HepG2 (cell line): ENCODE data around the gene VKORC1. TPM values are rescaled to one million over a fixed set of nuclear protein-coding genes. Genes with fewer than 3 reads are reported as not detected.

Experiments
- ARHGAP35 ChIP-seq: sonication (generic); formaldehyde crosslinking; IDR thresholded peaks from 2 replicates; pipeline ENCODE4 v1.9.0; 2022; ENCODE audit warnings: mild to moderate bottlenecking, inconsistent platforms, moderate library complexity, missing genetic modification reagents, borderline replicate concordance
- CHCHD3 ChIP-seq: sonication (generic); formaldehyde crosslinking; IDR thresholded peaks from 2 replicates; pipeline ENCODE4 v1.8.0; 2022; ENCODE audit warnings: mild to moderate bottlenecking, missing genetic modification reagents, moderate library complexity
- ETV6 ChIP-seq: sonication (generic); formaldehyde crosslinking; conservative IDR thresholded peaks from 2 replicates; pipeline ENCODE4 v1.4.0; 2020; ENCODE audit warnings: missing genetic modification reagents
- GPN1 ChIP-seq: sonication (generic); formaldehyde crosslinking; IDR thresholded peaks from 2 replicates; pipeline ENCODE4 v1.5.1; 2020; ENCODE audit warnings: missing genetic modification reagents, borderline replicate concordance
- HNRNPUL1 ChIP-seq: fragments of 200-400 bp; formaldehyde crosslinking; IDR thresholded peaks from 2 replicates; pipeline ENCODE4 v1.6.1; 2017; ENCODE audit warnings: low read depth, mild to moderate bottlenecking, low read length, moderate library complexity
- JARID2 ChIP-seq: sonication (generic); formaldehyde crosslinking; IDR thresholded peaks from 2 replicates; pipeline ENCODE4 v1.8.1; 2023; ENCODE audit warnings: missing genetic modification reagents, inconsistent platforms; ENCODE audit not compliant: insufficient replicate concordance
- ZNF180 ChIP-seq: sonication (generic); formaldehyde crosslinking; IDR thresholded peaks from 2 replicates; pipeline ENCODE4 v1.4.0; 2020; ENCODE audit warnings: low read depth, missing genetic modification reagents, borderline replicate concordance
- ZNF484 ChIP-seq: sonication (generic); formaldehyde crosslinking; IDR thresholded peaks from 2 replicates; pipeline ENCODE4 v1.5.1; 2020; ENCODE audit warnings: mild to moderate bottlenecking, low read depth, missing genetic modification reagents, borderline replicate concordance
- ZNF501 ChIP-seq: sonication (generic); formaldehyde crosslinking; IDR thresholded peaks from 2 replicates; pipeline ENCODE4 v1.5.1; 2020; ENCODE audit warnings: mild to moderate bottlenecking, moderate library complexity, missing genetic modification reagents
- ZNF543 ChIP-seq: sonication (generic); formaldehyde crosslinking; IDR thresholded peaks from 2 replicates; pipeline ENCODE4 v1.4.0; 2020; ENCODE audit warnings: mild to moderate bottlenecking, missing genetic modification reagents
- ZNF839 ChIP-seq: sonication (generic); formaldehyde crosslinking; IDR thresholded peaks from 2 replicates; pipeline ENCODE4 v1.4.0; 2020; ENCODE audit warnings: missing genetic modification reagents, mild to moderate bottlenecking, borderline replicate concordance
- polyA plus RNA-seq, 8 experiments: library from polyadenylated mRNA; depleted of rRNA in 3 of 8; stranded (reverse) in 7 of 8; unstranded in 1 of 8; fragments of >200 nt; fragmentation: Illumina TruSeq in 4 of 8; extraction: Trizol in 4 of 8; gene quantifications; 2 replicates each; pipeline versions ENCODE4 v1.2.1 to v1.2.3, GENCODE V29; 2011 to 2016; ENCODE audit warnings: low read depth in 4 of 8, missing spikeins in 1 of 8, mixed read lengths in 1 of 8; ENCODE audit not compliant: insufficient read depth in 1 of 8
- total RNA-seq, 5 experiments: library from RNA; depleted of rRNA; stranded (reverse); fragments of >200 nt; fragmentation: Illumina TruSeq; extraction: Trizol; gene quantifications; 2 replicates each; pipeline ENCODE4 v1.2.3, GENCODE V29; 2016; ENCODE audit warnings: low read depth in 1 of 5
- TF ChIP-seq, protein P1 (sequence below): sonication (generic); formaldehyde crosslinking; conservative IDR thresholded peaks from 2 replicates; pipeline ENCODE4 v1.8.0; 2022; ENCODE audit warnings: mild to moderate bottlenecking, moderate library complexity, missing genetic modification reagents
- TF ChIP-seq, protein P2 (sequence below): sonication (generic); formaldehyde crosslinking; IDR thresholded peaks from 2 replicates; pipeline ENCODE4 v1.9.0; 2021; ENCODE audit warnings: missing genetic modification reagents, borderline replicate concordance
- TF ChIP-seq, protein P3 (sequence below): IDR thresholded peaks from 2 replicates; pipeline ENCODE4 v1.6.1; 2016
- TF ChIP-seq, protein P4 (sequence below): sonication (generic); formaldehyde crosslinking; IDR thresholded peaks from 2 replicates; pipeline ENCODE4 v1.8.0; 2022; ENCODE audit warnings: mild to moderate bottlenecking, missing genetic modification reagents
- TF ChIP-seq, protein P5 (sequence below): sonication (generic); formaldehyde crosslinking; IDR thresholded peaks from 2 replicates; pipeline ENCODE4 v1.8.1; 2023; ENCODE audit warnings: mild to moderate bottlenecking, missing genetic modification reagents
- TF ChIP-seq, protein P6 (sequence below): sonication (generic); formaldehyde crosslinking; IDR thresholded peaks from 2 replicates; pipeline ENCODE4 v1.5.0; 2020; ENCODE audit warnings: missing genetic modification reagents, mild to moderate bottlenecking, borderline replicate concordance
- TF ChIP-seq, protein P7 (sequence below): IDR thresholded peaks from 2 replicates; pipeline ENCODE4 v1.6.1; 2018; ENCODE audit warnings: missing genetic modification reagents

The VKORC1 gene
- total and polyA plus RNA-seq, 2 of the 13 experiments (the other 11 are each of a cell fraction or from before 2014, with no cell fraction given), result 141 to 615 TPM

DNA sequence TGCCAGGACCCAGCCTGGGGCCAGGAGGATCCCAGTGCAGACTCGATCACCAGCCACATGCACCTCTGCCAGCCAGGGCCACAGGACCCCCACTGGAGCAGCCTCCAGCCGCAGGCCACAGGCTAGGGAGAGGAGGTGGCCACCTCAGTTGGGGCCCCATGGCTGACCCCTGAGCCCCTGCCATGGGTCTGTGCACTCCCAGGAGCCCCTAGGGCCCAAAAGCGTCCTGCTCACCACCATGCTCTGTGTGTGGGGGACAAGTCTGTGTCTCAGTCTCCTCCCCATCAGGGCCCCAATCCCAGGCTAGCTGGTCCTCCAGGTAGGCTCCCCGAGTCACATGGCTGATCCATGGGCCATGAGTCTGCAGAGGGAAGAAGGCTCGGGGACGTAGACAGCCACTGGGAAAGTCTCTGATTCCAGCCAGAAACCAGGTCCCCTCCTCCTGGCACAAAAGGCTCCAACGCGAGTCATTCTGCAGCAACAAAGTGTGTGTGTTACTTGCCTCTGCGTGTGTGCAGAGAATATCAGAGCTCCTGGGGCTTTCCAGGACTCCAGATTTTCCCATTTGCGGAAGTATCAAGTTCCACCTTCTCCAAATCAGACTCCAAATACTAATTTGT, 47.0 kb upstream of the VKORC1 start (continued):
- TF ChIP-seq, protein P1, sequence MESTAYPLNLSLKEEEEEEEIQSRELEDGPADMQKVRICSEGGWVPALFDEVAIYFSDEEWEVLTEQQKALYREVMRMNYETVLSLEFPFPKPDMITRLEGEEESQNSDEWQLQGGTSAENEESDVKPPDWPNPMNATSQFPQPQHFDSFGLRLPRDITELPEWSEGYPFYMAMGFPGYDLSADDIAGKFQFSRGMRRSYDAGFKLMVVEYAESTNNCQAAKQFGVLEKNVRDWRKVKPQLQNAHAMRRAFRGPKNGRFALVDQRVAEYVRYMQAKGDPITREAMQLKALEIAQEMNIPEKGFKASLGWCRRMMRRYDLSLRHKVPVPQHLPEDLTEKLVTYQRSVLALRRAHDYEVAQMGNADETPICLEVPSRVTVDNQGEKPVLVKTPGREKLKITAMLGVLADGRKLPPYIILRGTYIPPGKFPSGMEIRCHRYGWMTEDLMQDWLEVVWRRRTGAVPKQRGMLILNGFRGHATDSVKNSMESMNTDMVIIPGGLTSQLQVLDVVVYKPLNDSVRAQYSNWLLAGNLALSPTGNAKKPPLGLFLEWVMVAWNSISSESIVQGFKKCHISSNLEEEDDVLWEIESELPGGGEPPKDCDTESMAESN (CRISPR knock-in tag), result no peak
- TF ChIP-seq, protein P2, sequence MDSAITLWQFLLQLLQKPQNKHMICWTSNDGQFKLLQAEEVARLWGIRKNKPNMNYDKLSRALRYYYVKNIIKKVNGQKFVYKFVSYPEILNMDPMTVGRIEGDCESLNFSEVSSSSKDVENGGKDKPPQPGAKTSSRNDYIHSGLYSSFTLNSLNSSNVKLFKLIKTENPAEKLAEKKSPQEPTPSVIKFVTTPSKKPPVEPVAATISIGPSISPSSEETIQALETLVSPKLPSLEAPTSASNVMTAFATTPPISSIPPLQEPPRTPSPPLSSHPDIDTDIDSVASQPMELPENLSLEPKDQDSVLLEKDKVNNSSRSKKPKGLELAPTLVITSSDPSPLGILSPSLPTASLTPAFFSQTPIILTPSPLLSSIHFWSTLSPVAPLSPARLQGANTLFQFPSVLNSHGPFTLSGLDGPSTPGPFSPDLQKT, result no peak
- TF ChIP-seq, protein P3, sequence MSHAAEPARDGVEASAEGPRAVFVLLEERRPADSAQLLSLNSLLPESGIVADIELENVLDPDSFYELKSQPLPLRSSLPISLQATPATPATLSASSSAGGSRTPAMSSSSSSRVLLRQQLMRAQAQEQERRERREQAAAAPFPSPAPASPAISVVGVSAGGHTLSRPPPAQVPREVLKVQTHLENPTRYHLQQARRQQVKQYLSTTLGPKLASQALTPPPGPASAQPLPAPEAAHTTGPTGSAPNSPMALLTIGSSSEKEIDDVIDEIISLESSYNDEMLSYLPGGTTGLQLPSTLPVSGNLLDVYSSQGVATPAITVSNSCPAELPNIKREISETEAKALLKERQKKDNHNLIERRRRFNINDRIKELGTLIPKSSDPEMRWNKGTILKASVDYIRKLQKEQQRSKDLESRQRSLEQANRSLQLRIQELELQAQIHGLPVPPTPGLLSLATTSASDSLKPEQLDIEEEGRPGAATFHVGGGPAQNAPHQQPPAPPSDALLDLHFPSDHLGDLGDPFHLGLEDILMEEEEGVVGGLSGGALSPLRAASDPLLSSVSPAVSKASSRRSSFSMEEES (CRISPR knock-in tag), result no peak
- no peak for TF ChIP-seq ARHGAP35 (CRISPR knock-in tag)
- no peak for TF ChIP-seq CHCHD3
- TF ChIP-seq, protein P4, sequence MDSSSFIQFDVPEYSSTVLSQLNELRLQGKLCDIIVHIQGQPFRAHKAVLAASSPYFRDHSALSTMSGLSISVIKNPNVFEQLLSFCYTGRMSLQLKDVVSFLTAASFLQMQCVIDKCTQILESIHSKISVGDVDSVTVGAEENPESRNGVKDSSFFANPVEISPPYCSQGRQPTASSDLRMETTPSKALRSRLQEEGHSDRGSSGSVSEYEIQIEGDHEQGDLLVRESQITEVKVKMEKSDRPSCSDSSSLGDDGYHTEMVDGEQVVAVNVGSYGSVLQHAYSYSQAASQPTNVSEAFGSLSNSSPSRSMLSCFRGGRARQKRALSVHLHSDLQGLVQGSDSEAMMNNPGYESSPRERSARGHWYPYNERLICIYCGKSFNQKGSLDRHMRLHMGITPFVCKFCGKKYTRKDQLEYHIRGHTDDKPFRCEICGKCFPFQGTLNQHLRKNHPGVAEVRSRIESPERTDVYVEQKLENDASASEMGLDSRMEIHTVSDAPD, result no peak
- TF ChIP-seq JARID2 (CRISPR knock-in tag), result no peak
- peak; percentile 24; the same call in 1 of the 2 replicates for TF ChIP-seq ZNF839
- TF ChIP-seq, protein P5, sequence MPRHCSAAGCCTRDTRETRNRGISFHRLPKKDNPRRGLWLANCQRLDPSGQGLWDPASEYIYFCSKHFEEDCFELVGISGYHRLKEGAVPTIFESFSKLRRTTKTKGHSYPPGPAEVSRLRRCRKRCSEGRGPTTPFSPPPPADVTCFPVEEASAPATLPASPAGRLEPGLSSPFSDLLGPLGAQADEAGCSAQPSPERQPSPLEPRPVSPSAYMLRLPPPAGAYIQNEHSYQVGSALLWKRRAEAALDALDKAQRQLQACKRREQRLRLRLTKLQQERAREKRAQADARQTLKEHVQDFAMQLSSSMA (CRISPR knock-in tag), result peak; percentile 15
- TF ChIP-seq ZNF484, result no peak
- TF ChIP-seq, protein P6, sequence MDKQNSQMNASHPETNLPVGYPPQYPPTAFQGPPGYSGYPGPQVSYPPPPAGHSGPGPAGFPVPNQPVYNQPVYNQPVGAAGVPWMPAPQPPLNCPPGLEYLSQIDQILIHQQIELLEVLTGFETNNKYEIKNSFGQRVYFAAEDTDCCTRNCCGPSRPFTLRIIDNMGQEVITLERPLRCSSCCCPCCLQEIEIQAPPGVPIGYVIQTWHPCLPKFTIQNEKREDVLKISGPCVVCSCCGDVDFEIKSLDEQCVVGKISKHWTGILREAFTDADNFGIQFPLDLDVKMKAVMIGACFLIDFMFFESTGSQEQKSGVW (CRISPR knock-in tag), result no peak
- TF ChIP-seq ZNF180, result no peak
- TF ChIP-seq ZNF543 (CRISPR knock-in tag), result peak; percentile 29; the same call in 1 of the 2 replicates
- TF ChIP-seq, protein P7, sequence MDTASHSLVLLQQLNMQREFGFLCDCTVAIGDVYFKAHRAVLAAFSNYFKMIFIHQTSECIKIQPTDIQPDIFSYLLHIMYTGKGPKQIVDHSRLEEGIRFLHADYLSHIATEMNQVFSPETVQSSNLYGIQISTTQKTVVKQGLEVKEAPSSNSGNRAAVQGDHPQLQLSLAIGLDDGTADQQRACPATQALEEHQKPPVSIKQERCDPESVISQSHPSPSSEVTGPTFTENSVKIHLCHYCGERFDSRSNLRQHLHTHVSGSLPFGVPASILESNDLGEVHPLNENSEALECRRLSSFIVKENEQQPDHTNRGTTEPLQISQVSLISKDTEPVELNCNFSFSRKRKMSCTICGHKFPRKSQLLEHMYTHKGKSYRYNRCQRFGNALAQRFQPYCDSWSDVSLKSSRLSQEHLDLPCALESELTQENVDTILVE, result no peak
- no peak for TF ChIP-seq ZNF501 (CRISPR knock-in tag)
- no peak for TF ChIP-seq ETV6
- no peak for TF ChIP-seq HNRNPUL1
- TF ChIP-seq GPN1 (CRISPR knock-in tag), result no peak
